ENCODE data around the gene IKZF2.

DNA sequence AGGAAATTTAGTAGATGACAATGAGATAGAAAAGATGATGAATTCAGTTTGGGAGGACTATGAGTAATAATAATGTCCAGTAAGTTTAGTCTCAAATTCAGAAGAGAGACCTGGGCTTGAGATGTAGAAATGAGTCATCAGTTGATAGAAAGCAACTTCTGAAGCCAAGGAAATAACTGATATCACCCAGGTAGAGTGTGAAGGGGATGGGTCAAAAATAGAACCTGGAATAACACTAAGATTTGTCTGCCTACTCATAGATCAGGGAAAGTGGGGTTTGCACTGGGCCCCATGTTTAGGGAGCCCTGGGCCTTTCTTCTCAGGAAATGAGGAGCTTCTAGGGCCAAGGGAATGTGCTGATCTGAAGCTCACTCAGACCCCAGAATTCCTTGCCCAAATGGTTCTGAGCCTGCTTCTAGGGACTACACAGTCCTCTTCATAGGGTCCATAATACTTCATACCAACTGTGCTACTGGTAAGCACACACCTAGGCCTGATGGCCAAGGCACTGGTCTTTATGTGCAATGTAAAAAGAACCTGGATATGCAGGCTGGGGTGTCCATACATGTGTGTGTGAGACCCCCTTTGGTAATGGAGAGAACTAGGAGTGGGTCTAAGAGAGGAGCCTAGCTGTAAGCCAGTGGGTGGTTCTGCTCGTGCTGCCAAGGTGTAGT is 141.2 kb downstream of the IKZF2 start:
- TF ChIP-seq POLR2A (IDR thresholded peaks at IDR 0.05) (no peak), POLR2AphosphoS5 (IDR thresholded peaks at IDR 0.05) (no peak)
- TF ChIP-seq, protein P1, sequence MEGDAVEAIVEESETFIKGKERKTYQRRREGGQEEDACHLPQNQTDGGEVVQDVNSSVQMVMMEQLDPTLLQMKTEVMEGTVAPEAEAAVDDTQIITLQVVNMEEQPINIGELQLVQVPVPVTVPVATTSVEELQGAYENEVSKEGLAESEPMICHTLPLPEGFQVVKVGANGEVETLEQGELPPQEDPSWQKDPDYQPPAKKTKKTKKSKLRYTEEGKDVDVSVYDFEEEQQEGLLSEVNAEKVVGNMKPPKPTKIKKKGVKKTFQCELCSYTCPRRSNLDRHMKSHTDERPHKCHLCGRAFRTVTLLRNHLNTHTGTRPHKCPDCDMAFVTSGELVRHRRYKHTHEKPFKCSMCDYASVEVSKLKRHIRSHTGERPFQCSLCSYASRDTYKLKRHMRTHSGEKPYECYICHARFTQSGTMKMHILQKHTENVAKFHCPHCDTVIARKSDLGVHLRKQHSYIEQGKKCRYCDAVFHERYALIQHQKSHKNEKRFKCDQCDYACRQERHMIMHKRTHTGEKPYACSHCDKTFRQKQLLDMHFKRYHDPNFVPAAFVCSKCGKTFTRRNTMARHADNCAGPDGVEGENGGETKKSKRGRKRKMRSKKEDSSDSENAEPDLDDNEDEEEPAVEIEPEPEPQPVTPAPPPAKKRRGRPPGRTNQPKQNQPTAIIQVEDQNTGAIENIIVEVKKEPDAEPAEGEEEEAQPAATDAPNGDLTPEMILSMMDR (IDR thresholded peaks at IDR 0.05 in 8 of 11, conservative IDR thresholded peaks at IDR 0.05 in 3 of 11): no peak

Data from spleen (tissue), 7 donors.